Right lobe of liver (tissue), 4 donors: Measurements from ENCODE around the gene PDZRN4.

Experiments used
- CTCF ChIP-seq, 4 donors: fragments of 200-600 bp in 3 of 4; fragments of 450-650 bp in 1 of 4; IDR thresholded peaks; one replicate each; pipeline versions ENCODE4 v1.5.1 to v1.8.0; 2016 to 2022; ENCODE audit warnings: antibody characterized with exemption in 4 of 4, mild to moderate bottlenecking in 2 of 4
- POLR2A ChIP-seq: fragments of 450-650 bp; IDR thresholded peaks from one replicate; pipeline ENCODE4 v1.6.1; 2017; ENCODE audit warnings: antibody characterized with exemption, mild to moderate bottlenecking
- donor health status: DM: no; HTN: no; CAD: no.
- donor health status: DM: no; HTN: no; CAD: no.
- donor health status: DM: no; HTN: yes; CAD: no.

DNA sequence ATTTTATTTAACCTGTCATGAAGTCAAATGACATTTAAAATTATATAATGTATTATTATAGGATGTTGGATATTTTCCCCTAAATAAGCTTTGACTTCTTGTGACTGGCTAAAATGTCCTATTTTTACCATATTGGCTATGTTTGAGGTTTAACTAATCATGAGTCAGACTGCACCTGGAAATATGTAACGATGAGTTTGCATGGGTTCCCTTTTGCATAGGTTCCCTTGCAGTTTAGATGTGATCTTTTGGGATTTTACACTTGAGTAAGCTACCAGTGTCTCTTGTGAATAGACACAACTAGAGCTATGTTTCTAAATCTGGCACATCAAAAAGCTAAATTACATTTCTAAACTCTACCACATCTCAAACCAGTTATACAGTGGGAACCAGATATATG lies 5.2 kb downstream of the PDZRN4 start:
- TF ChIP-seq CTCF (IDR thresholded peaks at IDR 0.05) (no peak), POLR2A (no peak)
